ENCODE results near the gene NFYB.
A peak's percentile ranks its signal among the peaks of the same experiment; 100 is the strongest.

Gene NFYB

GRCh38 chr12:104108755-104109445 lies 29.1 kb downstream of the NFYB start:
- TF ChIP-seq MAX (IDR thresholded peaks at IDR 0.05) (no peak), EGR1 (IDR thresholded peaks at IDR 0.05) (no peak), CEBPB (IDR thresholded peaks at IDR 0.05) (no peak), RAD21 (IDR thresholded peaks at IDR 0.05; ENCODE audit: low read depth) (peak; percentile 76), CREB1 (IDR thresholded peaks at IDR 0.05; ENCODE audit: low read depth) (no peak)

GRCh38 chr12:104106965-104107364 lies 31.0 kb downstream of the NFYB start:
- TF ChIP-seq REST (IDR thresholded peaks at IDR 0.05; ENCODE audit: low read depth) (no peak), CREB1 (IDR thresholded peaks at IDR 0.05; ENCODE audit: low read depth) (no peak), TEAD4 (IDR thresholded peaks at IDR 0.05) (no peak), RAD21 (IDR thresholded peaks at IDR 0.05; ENCODE audit: low read depth) (no peak)

GRCh38 chr12:104105461-104105860 lies 32.5 kb downstream of the NFYB start:
- TF ChIP-seq TAF1 (IDR thresholded peaks at IDR 0.05; ENCODE audit: low read depth): no peak
- TF ChIP-seq ZBTB7A (IDR thresholded peaks at IDR 0.05; ENCODE audit: low read depth): no peak
- no peak for TF ChIP-seq CEBPB (IDR thresholded peaks at IDR 0.05)
- no peak for TF ChIP-seq FOXM1 (IDR thresholded peaks at IDR 0.05; ENCODE audit: borderline replicate concordance, low read depth)
- TF ChIP-seq MAX (IDR thresholded peaks at IDR 0.05): no peak
- TF ChIP-seq YY1 (IDR thresholded peaks at IDR 0.05; ENCODE audit: low read depth): no peak
- no peak for TF ChIP-seq EGR1 (IDR thresholded peaks at IDR 0.05)
- TF ChIP-seq TEAD4 (IDR thresholded peaks at IDR 0.05): no peak
- no peak for TF ChIP-seq EP300 (IDR thresholded peaks at IDR 0.05; ENCODE audit: borderline replicate concordance)
- no peak for TF ChIP-seq TCF12 (IDR thresholded peaks at IDR 0.05; ENCODE audit: low read depth)
- no peak for TF ChIP-seq USF1 (IDR thresholded peaks at IDR 0.05)
- TF ChIP-seq RAD21 (IDR thresholded peaks at IDR 0.05; ENCODE audit: low read depth): no peak
- no peak for TF ChIP-seq REST (IDR thresholded peaks at IDR 0.05; ENCODE audit: low read depth)
- no peak for TF ChIP-seq CREB1 (IDR thresholded peaks at IDR 0.05; ENCODE audit: low read depth)

GRCh38 chr12:104097954-104098353 lies 40.1 kb downstream of the NFYB start:
- TF ChIP-seq YY1 (IDR thresholded peaks at IDR 0.05; ENCODE audit: low read depth): no peak
- TF ChIP-seq NFIC (IDR thresholded peaks at IDR 0.05): no peak
- TF ChIP-seq CEBPB (IDR thresholded peaks at IDR 0.05): no peak
- TF ChIP-seq TCF12 (IDR thresholded peaks at IDR 0.05; ENCODE audit: low read depth): no peak
- no peak for TF ChIP-seq EGR1 (IDR thresholded peaks at IDR 0.05)
- no peak for TF ChIP-seq USF1 (IDR thresholded peaks at IDR 0.05)
- TF ChIP-seq EP300 (IDR thresholded peaks at IDR 0.05; ENCODE audit: borderline replicate concordance): no peak
- TF ChIP-seq FOXM1 (IDR thresholded peaks at IDR 0.05; ENCODE audit: borderline replicate concordance, low read depth): no peak
- no peak for TF ChIP-seq ZBTB7A (IDR thresholded peaks at IDR 0.05; ENCODE audit: low read depth)
- no peak for TF ChIP-seq CREB1 (IDR thresholded peaks at IDR 0.05; ENCODE audit: low read depth)
- no peak for TF ChIP-seq REST (IDR thresholded peaks at IDR 0.05; ENCODE audit: low read depth)
- no peak for TF ChIP-seq TEAD4 (IDR thresholded peaks at IDR 0.05)

- TF ChIP-seq CREB1 (IDR thresholded peaks at IDR 0.05; ENCODE audit: low read depth): no peak
- no peak for TF ChIP-seq RAD21 (IDR thresholded peaks at IDR 0.05; ENCODE audit: low read depth)
- TF ChIP-seq TAF1 (IDR thresholded peaks at IDR 0.05; ENCODE audit: low read depth): no peak
- TF ChIP-seq EP300 (IDR thresholded peaks at IDR 0.05; ENCODE audit: borderline replicate concordance): no peak
- no peak for TF ChIP-seq TCF12 (IDR thresholded peaks at IDR 0.05; ENCODE audit: low read depth)
- TF ChIP-seq ZBTB7A (IDR thresholded peaks at IDR 0.05; ENCODE audit: low read depth): no peak
- no peak for TF ChIP-seq TEAD4 (IDR thresholded peaks at IDR 0.05)
- no peak for TF ChIP-seq NFIC (IDR thresholded peaks at IDR 0.05)
- no peak for TF ChIP-seq USF1 (IDR thresholded peaks at IDR 0.05)
- no peak for TF ChIP-seq FOXM1 (IDR thresholded peaks at IDR 0.05; ENCODE audit: borderline replicate concordance, low read depth)
- TF ChIP-seq EGR1 (IDR thresholded peaks at IDR 0.05): no peak
- no peak for TF ChIP-seq YY1 (IDR thresholded peaks at IDR 0.05; ENCODE audit: low read depth)
- no peak for TF ChIP-seq MAX (IDR thresholded peaks at IDR 0.05)
- no peak for TF ChIP-seq REST (IDR thresholded peaks at IDR 0.05; ENCODE audit: low read depth)
- no peak for TF ChIP-seq CEBPB (IDR thresholded peaks at IDR 0.05)
Observed at GRCh38 chr12:104095289-104095688, 42.7 kb downstream of the NFYB start.
